ENCODE data around the gene BID. TPM values are rescaled to one million over a fixed set of nuclear protein-coding genes. Genes with fewer than 3 reads are reported as not detected.

BID gene
- total RNA-seq, 4 donors from 2014 or later, result 4.6 to 18.3 (median 14.9) TPM

DNA sequence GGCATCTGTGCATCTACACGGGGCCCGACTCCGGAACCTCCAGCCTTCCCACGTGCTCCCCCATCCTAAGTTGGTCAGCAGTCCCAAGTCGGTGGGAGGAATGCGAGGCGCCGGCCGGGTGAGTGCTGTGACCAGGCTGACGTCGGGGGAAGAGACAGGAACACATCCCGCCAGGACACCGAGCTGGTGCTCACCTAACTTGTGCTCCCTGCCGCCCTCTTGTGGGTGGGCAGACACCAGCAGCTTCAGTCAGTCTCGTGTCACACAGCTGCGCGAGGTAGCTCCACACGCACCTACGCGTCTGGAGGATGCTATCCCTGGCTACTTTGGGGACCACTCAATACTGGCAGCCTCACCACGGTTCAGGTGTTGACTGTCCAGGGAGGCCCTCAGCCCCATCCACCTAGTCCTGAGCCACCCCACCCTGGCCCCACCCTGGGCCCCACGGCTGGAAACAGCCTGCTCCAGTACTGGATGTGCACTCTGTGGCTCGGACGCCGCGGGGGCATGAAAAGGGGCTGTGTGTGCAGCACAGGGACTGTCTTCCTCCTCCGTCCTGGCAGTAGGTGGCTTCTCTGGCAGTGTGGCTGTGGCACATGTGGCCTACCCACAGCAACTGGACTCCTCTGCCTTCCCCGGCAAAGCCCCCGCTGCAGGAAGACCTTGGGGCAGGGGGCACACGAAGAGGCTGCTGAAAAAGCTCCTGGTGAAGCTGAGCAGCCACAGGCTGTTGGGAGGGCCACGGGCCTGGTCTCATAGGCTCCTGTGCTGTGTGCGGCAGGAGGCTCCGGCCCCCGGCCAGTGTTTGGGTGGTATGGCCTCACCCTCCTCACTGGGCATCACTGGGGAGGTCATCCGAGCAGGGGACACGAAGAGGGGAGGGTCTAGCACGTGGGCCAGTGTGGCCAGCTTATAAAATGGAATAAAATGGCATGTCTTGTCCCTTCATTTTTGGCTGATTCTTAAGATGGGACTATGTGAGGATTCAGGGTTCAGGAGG lies 11.2 kb upstream of the BID start:
- Histone ChIP-seq H3K9me3 (no peaks in the 10 kb centered on the region), H3K27me3 (no peaks in the 10 kb centered on the region), H3K4me3 (replicated peaks in 1 of 3) (no peak overlapping the region), H3K27ac (peak overlapping the region in 2 of 3 donors; percentile 36 to 38), H3K4me1 (peaks cover 6 to 14% of the 10 kb centered on the region in 2 donors), H3K36me3 (peaks cover under 1 to 10% of the 10 kb centered on the region in 2 donors)
- peak; percentile 23 to 45 for DNase-seq
- 66 to 70% methylated on average over 8 to 23 of the region's 37 CpGs for WGBS, 2 donors
- no peak for TF ChIP-seq POLR2A (IDR thresholded peaks at IDR 0.05)
- TF ChIP-seq CTCF (IDR thresholded peaks at IDR 0.05), result peak in 3 of 6 experiments; percentile 24 to 43 (median 32)
- intact Hi-C loops (cut with DNase I), result no loop called here

GRCh38 chr22:17784776-17785175 lies 10.5 kb upstream of the BID start:
- Histone ChIP-seq H3K27me3 (no peaks in the 10 kb centered on the region), H3K4me1 (peaks cover 6 to 20% of the 10 kb centered on the region in 2 donors), H3K9me3 (no peaks in the 10 kb centered on the region), H3K27ac (no peak overlapping the region), H3K36me3 (peaks cover 0 to 4% of the 10 kb centered on the region in 2 donors), H3K4me3 (replicated peaks in 1 of 3) (no peak overlapping the region)
- DNase-seq, result no peak
- WGBS, 2 donors, result 78 to 80% methylated on average over 4 to 9 of the region's 11 CpGs
- TF ChIP-seq POLR2A (IDR thresholded peaks at IDR 0.05), result no peak
- no peak for TF ChIP-seq CTCF (IDR thresholded peaks at IDR 0.05)
- intact Hi-C loops (cut with DNase I), result no loop called here

- intact Hi-C loops (cut with DNase I), result no loop called here
- Histone ChIP-seq H3K4me1 (peaks cover 6 to 20% of the 10 kb centered on the region in 2 donors), H3K27me3 (no peaks in the 10 kb centered on the region), H3K36me3 (no peaks in the 10 kb centered on the region), H3K4me3 (replicated peaks in 1 of 3) (no peak overlapping the region), H3K27ac (no peak overlapping the region), H3K9me3 (no peaks in the 10 kb centered on the region)
- no peak for TF ChIP-seq POLR2A (IDR thresholded peaks at IDR 0.05)
- no peak for TF ChIP-seq CTCF (IDR thresholded peaks at IDR 0.05)
- 80 to 87% methylated on average over 17 to 18 of the region's 18 CpGs for WGBS, 2 donors
- no peak for DNase-seq
Measured at GRCh38 chr22:17783773-17784480, 9.7 kb upstream of the BID start.

DNA sequence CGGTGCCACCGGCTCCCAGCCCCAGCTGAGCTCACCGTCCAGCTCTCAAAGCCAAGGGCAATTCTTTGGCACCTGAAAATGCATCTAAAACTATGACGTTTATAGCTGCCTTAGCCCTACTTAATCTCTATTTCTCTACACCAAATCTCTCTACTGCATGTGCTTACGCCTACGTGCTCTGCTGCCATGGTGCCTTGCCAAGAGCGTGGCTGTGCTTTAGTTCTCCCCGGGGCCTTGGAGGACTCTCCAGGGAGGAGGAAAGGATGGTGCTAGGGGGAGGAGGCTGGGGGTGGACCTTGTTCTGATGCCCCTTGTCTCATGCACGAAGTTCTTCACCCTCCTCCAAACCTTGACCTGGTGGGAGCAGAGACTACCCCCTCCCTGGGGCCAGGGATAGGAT lies 9.0 kb upstream of the BID start:
- DNase-seq, result no peak
- intact Hi-C loops (cut with DNase I), result no loop called here
- Histone ChIP-seq H3K27me3 (no peaks in the 10 kb centered on the region), H3K4me3 (replicated peaks in 1 of 3) (no peak overlapping the region), H3K4me1 (peaks cover 6 to 20% of the 10 kb centered on the region in 2 donors), H3K36me3 (no peaks in the 10 kb centered on the region), H3K9me3 (no peaks in the 10 kb centered on the region), H3K27ac (no peak overlapping the region)
- no peak for TF ChIP-seq POLR2A (IDR thresholded peaks at IDR 0.05)
- TF ChIP-seq CTCF (IDR thresholded peaks at IDR 0.05), result no peak
- WGBS, 2 donors, result 54% methylated on average over 9 of the region's 9 CpGs
